Measurements from ENCODE around the gene NEDD9. TPM values are rescaled to one million over a fixed set of nuclear protein-coding genes. Genes with fewer than 3 reads are reported as not detected.

NEDD9 gene
- total and polyA plus RNA-seq, 2 donors (not counting 1 experiment from before 2014, with no cell fraction given), result 33.7 to 35.2 TPM

DNA sequence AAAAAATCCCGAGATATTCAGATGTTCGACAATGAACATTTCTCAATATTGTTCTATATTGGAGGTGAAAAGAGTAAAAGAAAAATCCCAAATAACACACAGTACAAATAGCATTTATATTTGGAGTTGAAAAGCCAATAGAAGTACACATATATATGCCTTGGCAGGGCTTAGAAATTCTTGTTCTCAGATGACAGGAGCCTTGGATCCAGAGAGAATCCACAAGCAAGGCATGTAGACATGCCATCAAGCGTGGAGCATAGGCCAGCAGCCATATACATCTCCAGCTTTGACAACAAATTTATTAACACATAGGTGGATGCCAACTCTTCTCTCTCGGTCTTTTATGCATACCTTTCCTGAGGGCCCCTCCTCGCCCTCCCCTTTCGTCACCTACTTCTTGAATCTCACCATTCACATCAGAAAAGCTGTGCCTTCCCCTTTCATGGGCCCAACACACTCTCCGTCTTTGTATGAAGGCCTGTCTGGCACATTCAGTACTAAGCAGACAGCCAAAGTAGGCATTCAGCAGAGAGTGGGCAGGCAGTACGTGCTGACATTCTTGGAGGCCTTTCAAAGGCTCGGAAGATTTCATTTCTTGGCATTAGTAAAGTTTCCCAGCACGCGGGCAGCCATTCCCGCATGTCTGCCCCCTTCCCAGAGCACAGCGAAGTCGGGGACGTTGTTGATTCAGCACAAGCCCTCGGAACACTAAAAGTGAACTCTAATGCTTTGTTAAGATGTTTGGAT, 18.2 kb downstream of the NEDD9 start:
- H4K20me1 ChIP-seq (ENCODE audit: control insufficient read depth, extremely low read depth, insufficient read depth, low read length), result no peaks in the 10 kb centered on the region
- no peaks in the 10 kb centered on the region for H3K27me3 ChIP-seq (ENCODE audit: control insufficient read depth, insufficient read depth, low read length)
- H3K4me2 ChIP-seq (ENCODE audit: extremely low read depth, insufficient read depth, low read length), result peak overlapping the region; percentile 49
- H3K9ac ChIP-seq (ENCODE audit: insufficient read depth, low read length), result no peak overlapping the region
- no peak overlapping the region for H3K4me3 ChIP-seq (replicated peaks in 1 of 4; ENCODE audit: control extremely low read depth in 1 of 4, insufficient read depth in 1 of 4, low read depth in 3 of 4, low read length in 4 of 4)
- TF ChIP-seq, protein P1, sequence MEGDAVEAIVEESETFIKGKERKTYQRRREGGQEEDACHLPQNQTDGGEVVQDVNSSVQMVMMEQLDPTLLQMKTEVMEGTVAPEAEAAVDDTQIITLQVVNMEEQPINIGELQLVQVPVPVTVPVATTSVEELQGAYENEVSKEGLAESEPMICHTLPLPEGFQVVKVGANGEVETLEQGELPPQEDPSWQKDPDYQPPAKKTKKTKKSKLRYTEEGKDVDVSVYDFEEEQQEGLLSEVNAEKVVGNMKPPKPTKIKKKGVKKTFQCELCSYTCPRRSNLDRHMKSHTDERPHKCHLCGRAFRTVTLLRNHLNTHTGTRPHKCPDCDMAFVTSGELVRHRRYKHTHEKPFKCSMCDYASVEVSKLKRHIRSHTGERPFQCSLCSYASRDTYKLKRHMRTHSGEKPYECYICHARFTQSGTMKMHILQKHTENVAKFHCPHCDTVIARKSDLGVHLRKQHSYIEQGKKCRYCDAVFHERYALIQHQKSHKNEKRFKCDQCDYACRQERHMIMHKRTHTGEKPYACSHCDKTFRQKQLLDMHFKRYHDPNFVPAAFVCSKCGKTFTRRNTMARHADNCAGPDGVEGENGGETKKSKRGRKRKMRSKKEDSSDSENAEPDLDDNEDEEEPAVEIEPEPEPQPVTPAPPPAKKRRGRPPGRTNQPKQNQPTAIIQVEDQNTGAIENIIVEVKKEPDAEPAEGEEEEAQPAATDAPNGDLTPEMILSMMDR (conservative IDR thresholded peaks at IDR 0.05 in 1 of 2, IDR thresholded peaks at IDR 0.05 in 1 of 2; ENCODE audit: low read depth in 1 of 2, low read length in 2 of 2), result no peak
- TF ChIP-seq EZH2 (IDR thresholded peaks at IDR 0.05; ENCODE audit: low read length, missing control alignments), result no peak
- no peak overlapping the region for H2AFZ ChIP-seq (ENCODE audit: low read length)
- H3K4me1 ChIP-seq (ENCODE audit: control insufficient read depth, extremely low read depth, insufficient read depth, low read length), result peaks cover 23% of the 10 kb centered on the region
- H3K27ac ChIP-seq (ENCODE audit: insufficient read depth, low read length), result peak overlapping the region; percentile 87
- no peaks in the 10 kb centered on the region for H3K9me3 ChIP-seq (ENCODE audit: control insufficient read depth, insufficient read depth, low read depth, low read length)
- peaks cover 40% of the 10 kb centered on the region for H3K79me2 ChIP-seq (ENCODE audit: control insufficient read depth, insufficient read depth, low read length)
- DNase-seq (ENCODE audit: low read depth in 2 of 2), result no peak
- H3K36me3 ChIP-seq (ENCODE audit: control insufficient read depth, insufficient read depth, low read length), result no peaks in the 10 kb centered on the region

DNA sequence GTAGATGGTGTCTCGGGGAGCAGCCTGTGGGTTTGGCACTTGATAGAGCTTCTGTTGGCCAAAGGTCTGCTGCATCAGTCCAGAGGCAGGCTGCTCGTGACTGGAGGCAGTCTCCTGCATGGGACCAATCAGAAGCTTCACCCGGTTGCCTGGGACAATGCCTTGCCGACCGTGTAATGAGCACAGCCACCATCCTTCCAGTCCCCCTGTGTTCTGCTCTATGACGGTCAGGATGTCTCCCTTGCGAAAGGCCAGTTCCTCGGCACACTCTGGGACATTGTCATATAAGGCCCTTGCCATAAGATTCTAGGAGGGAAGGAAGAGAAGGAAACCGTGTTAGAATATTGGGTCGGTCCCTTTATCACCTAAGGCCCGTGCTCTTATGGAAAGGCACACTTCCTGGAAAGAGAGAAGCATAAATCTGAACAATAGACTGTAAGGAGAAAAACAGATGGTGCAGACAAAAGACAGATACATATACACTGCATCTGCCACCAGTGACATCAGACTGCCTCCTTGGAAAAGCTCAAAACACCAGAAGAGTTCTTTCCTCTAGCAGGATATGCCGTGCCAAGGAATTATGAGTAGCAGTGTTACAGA, 18.9 kb downstream of the NEDD9 start:
- H3K9me3 ChIP-seq (ENCODE audit: control insufficient read depth, insufficient read depth, low read depth, low read length), result no peaks in the 10 kb centered on the region
- no peak overlapping the region for H2AFZ ChIP-seq (ENCODE audit: low read length)
- H3K36me3 ChIP-seq (ENCODE audit: control insufficient read depth, insufficient read depth, low read length), result no peaks in the 10 kb centered on the region
- no peaks in the 10 kb centered on the region for H4K20me1 ChIP-seq (ENCODE audit: control insufficient read depth, extremely low read depth, insufficient read depth, low read length)
- H3K27me3 ChIP-seq (ENCODE audit: control insufficient read depth, insufficient read depth, low read length), result no peaks in the 10 kb centered on the region
- peak in 1 of 2 donors; percentile 50 for DNase-seq (ENCODE audit: low read depth in 2 of 2)
- H3K4me2 ChIP-seq (ENCODE audit: extremely low read depth, insufficient read depth, low read length), result peak overlapping the region; percentile 60
- H3K79me2 ChIP-seq (ENCODE audit: control insufficient read depth, insufficient read depth, low read length), result peaks cover 36% of the 10 kb centered on the region
- no peak overlapping the region for H3K9ac ChIP-seq (ENCODE audit: insufficient read depth, low read length)
- peaks cover 23% of the 10 kb centered on the region for H3K4me1 ChIP-seq (ENCODE audit: control insufficient read depth, extremely low read depth, insufficient read depth, low read length)
- TF ChIP-seq, protein P1 (conservative IDR thresholded peaks at IDR 0.05 in 1 of 2, IDR thresholded peaks at IDR 0.05 in 1 of 2; ENCODE audit: low read depth in 1 of 2, low read length in 2 of 2), result no peak
- no peak for TF ChIP-seq EZH2 (IDR thresholded peaks at IDR 0.05; ENCODE audit: low read length, missing control alignments)
- H3K27ac ChIP-seq (ENCODE audit: insufficient read depth, low read length), result peak overlapping the region; percentile 87
- no peak overlapping the region for H3K4me3 ChIP-seq (replicated peaks in 1 of 4; ENCODE audit: control extremely low read depth in 1 of 4, insufficient read depth in 1 of 4, low read depth in 3 of 4, low read length in 4 of 4)

DNA sequence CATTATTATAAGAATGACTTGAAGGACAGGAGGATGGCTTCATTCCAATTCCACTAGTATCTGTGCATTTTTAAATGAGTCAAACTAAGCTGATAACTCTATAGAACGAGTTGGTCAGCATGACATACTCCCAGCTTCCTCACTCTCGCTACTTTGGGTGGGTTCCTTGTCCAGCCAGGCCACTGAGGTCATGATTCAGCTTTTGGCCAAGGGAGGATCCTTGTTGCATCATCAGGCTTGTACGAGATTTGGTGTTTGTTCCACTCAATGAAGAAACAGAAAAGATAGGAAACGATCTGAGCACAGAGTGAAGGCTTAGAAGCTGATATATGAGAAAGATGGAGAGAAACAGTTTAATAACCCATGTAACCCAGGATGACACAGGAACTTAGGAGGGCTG, 19.8 kb downstream of the NEDD9 start:
- DNase-seq (ENCODE audit: low read depth in 2 of 2), result peak; percentile 83 to 86
- no peak for TF ChIP-seq EZH2 (IDR thresholded peaks at IDR 0.05; ENCODE audit: low read length, missing control alignments)
- TF ChIP-seq, protein P1 (conservative IDR thresholded peaks at IDR 0.05 in 1 of 2, IDR thresholded peaks at IDR 0.05 in 1 of 2; ENCODE audit: low read depth in 1 of 2, low read length in 2 of 2), result no peak
- Histone ChIP-seq H3K27me3 (ENCODE audit: control insufficient read depth, insufficient read depth, low read length) (no peaks in the 10 kb centered on the region), H2AFZ (ENCODE audit: low read length) (no peak overlapping the region), H3K9ac (ENCODE audit: insufficient read depth, low read length) (no peak overlapping the region), H3K27ac (ENCODE audit: insufficient read depth, low read length) (peak overlapping the region; percentile 87), H3K4me1 (ENCODE audit: control insufficient read depth, extremely low read depth, insufficient read depth, low read length) (peaks cover 24% of the 10 kb centered on the region), H3K4me3 (replicated peaks in 1 of 4; ENCODE audit: control extremely low read depth in 1 of 4, insufficient read depth in 1 of 4, low read depth in 3 of 4, low read length in 4 of 4) (no peak overlapping the region), H3K79me2 (ENCODE audit: control insufficient read depth, insufficient read depth, low read length) (peaks cover 32% of the 10 kb centered on the region), H3K9me3 (ENCODE audit: control insufficient read depth, insufficient read depth, low read depth, low read length) (no peaks in the 10 kb centered on the region), H3K36me3 (ENCODE audit: control insufficient read depth, insufficient read depth, low read length) (no peaks in the 10 kb centered on the region), H4K20me1 (ENCODE audit: control insufficient read depth, extremely low read depth, insufficient read depth, low read length) (no peaks in the 10 kb centered on the region), H3K4me2 (ENCODE audit: extremely low read depth, insufficient read depth, low read length) (no peak overlapping the region)

Measured in fibroblast of lung (primary cell).